ENCODE data around the gene POFUT2. TPM values are rescaled to one million over a fixed set of nuclear protein-coding genes. Genes with fewer than 3 reads are reported as not detected.

POFUT2 gene
- polyA plus RNA-seq, 1 donor from 2014 or later: 25.4 TPM

DNA sequence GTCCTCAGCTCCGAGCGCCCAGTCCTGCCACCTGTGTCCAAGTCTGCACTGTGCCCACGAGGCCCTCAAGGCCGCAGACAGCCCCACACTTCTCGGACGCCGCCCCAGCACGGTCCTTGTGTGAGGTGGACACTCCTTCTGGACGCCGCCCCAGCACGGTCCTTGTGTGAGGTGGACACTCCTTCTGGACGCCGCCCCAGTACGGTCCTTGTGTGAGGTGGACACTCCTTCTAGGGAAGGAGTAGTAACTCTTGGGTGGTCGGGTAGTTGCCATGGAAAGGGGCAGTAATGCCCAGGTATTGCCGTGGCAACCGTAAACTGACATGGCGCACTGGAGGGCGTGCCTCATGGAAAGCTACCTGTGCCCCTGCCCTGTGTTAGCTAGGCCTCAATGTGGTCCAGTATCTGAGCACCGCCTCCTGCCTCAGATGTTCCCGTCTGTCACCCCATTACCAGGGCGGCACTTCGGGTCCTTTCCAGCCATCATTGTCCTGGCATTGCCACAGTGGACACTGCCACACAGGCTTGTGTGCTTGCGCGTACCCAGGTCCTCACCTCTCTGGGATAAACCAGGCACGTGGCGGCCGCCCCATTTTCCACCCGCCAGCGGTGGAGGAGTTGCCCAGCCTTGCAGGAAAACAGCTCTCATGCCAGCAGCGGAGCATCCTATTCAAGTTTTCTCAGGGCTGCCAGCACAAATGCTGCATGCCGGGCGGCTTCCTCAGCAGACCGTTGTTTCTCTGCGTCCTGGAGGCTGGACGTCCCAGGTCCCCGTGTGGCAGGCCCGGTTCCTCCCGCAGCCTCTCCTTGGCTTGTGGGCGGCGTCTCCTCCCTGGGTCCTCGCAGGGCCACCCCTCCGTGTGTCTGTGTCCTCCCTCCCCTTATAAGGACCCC is 40.8 kb upstream of the POFUT2 start:
- Histone ChIP-seq H3K9me3 (ENCODE audit: low read length) (no peaks in the 10 kb centered on the region), H3K4me2 (ENCODE audit: low read length) (no peak overlapping the region), H3K4me3 (ENCODE audit: low read length) (no peak overlapping the region), H3K36me3 (ENCODE audit: insufficient read depth, low read length) (no peaks in the 10 kb centered on the region), H3F3A (ENCODE audit: insufficient read depth, low read length, poor library complexity, severe bottlenecking) (no peaks in the 10 kb centered on the region), H3K9me2 (ENCODE audit: insufficient read depth, low read length) (no peaks in the 10 kb centered on the region), H3K27ac (ENCODE audit: low read length) (no peak overlapping the region), H3K9ac (ENCODE audit: low read length) (no peak overlapping the region), H4K20me1 (ENCODE audit: insufficient read depth) (no peaks in the 10 kb centered on the region), H2AFZ (ENCODE audit: low read depth, low read length) (no peak overlapping the region), H3K79me2 (replicated peaks; ENCODE audit: insufficient read depth, low read length) (no peaks in the 10 kb centered on the region), H3K27me3 (ENCODE audit: insufficient read depth, low read depth, low read length) (no peaks in the 10 kb centered on the region)
- no peak for TF ChIP-seq MXI1 (conservative IDR thresholded peaks at IDR 0.05; ENCODE audit: poor library complexity, severe bottlenecking)
- TF ChIP-seq EP300 (conservative IDR thresholded peaks at IDR 0.05; ENCODE audit: poor library complexity, severe bottlenecking): no peak
- no peak for TF ChIP-seq SMC3 (conservative IDR thresholded peaks at IDR 0.05; ENCODE audit: poor library complexity)
- TF ChIP-seq, protein P1, sequence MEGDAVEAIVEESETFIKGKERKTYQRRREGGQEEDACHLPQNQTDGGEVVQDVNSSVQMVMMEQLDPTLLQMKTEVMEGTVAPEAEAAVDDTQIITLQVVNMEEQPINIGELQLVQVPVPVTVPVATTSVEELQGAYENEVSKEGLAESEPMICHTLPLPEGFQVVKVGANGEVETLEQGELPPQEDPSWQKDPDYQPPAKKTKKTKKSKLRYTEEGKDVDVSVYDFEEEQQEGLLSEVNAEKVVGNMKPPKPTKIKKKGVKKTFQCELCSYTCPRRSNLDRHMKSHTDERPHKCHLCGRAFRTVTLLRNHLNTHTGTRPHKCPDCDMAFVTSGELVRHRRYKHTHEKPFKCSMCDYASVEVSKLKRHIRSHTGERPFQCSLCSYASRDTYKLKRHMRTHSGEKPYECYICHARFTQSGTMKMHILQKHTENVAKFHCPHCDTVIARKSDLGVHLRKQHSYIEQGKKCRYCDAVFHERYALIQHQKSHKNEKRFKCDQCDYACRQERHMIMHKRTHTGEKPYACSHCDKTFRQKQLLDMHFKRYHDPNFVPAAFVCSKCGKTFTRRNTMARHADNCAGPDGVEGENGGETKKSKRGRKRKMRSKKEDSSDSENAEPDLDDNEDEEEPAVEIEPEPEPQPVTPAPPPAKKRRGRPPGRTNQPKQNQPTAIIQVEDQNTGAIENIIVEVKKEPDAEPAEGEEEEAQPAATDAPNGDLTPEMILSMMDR (IDR thresholded peaks at IDR 0.05; ENCODE audit: poor library complexity, severe bottlenecking): no peak
- TF ChIP-seq EZH2 (IDR thresholded peaks at IDR 0.05; ENCODE audit: borderline replicate concordance, insufficient read depth, low read length, poor library complexity, severe bottlenecking): no peak
- no peak for TF ChIP-seq REST (IDR thresholded peaks at IDR 0.05; ENCODE audit: borderline replicate concordance)

DNA sequence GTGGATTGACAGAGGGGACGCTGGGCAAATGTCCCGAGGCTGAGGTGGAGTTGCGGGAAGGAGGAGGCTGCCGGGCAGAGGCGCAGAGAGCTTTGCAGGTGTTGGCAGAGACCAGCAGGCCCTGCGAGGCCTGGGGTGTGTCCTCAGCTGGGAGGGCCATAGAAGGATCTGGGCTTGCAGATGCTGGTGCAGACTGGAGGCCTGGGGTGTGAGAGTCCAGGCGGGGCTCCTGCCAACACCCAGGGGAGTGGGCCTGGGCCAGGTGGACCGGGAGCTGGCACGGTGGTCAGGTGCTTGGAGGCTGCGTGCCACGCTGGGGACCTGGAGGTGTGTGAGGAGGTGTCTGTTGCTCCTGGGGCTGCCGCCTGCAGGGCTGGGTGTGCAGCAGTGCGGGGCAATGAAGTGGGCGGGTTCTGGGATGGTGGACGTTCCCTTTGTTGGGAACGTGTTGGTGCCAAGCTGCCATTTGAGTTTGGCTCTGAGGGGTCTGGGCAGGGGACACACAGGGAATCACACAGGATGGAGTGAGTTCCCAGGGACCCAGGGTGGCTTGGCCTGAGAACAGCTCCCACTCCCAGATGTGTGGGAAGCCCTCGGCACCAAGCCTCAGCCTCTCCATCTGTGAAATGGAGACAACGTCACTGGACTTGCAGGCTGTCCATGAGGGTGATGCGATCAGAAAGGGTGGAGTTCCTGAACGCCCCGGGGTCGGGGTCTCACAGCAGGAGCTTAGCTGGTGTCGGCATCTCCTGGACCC is 39.9 kb upstream of the POFUT2 start:
- H3K79me2 ChIP-seq (replicated peaks; ENCODE audit: insufficient read depth, low read length): no peaks in the 10 kb centered on the region
- H3K9me2 ChIP-seq (ENCODE audit: insufficient read depth, low read length): no peaks in the 10 kb centered on the region
- H3K4me3 ChIP-seq (ENCODE audit: low read length): no peak overlapping the region
- H3K9me3 ChIP-seq (ENCODE audit: low read length): no peaks in the 10 kb centered on the region
- no peak overlapping the region for H3K9ac ChIP-seq (ENCODE audit: low read length)
- no peaks in the 10 kb centered on the region for H3K36me3 ChIP-seq (ENCODE audit: insufficient read depth, low read length)
- no peak overlapping the region for H2AFZ ChIP-seq (ENCODE audit: low read depth, low read length)
- no peaks in the 10 kb centered on the region for H3F3A ChIP-seq (ENCODE audit: insufficient read depth, low read length, poor library complexity, severe bottlenecking)
- no peak for TF ChIP-seq EP300 (conservative IDR thresholded peaks at IDR 0.05; ENCODE audit: poor library complexity, severe bottlenecking)
- no peak for TF ChIP-seq RAD21 (conservative IDR thresholded peaks at IDR 0.05)
- TF ChIP-seq SMC3 (conservative IDR thresholded peaks at IDR 0.05; ENCODE audit: poor library complexity): no peak
- TF ChIP-seq, protein P1 (IDR thresholded peaks at IDR 0.05; ENCODE audit: poor library complexity, severe bottlenecking): no peak
- no peak for TF ChIP-seq TAF1 (IDR thresholded peaks at IDR 0.05; ENCODE audit: low read depth)
- no peak for TF ChIP-seq EZH2 (IDR thresholded peaks at IDR 0.05; ENCODE audit: borderline replicate concordance, insufficient read depth, low read length, poor library complexity, severe bottlenecking)
- TF ChIP-seq POLR2AphosphoS5 (IDR thresholded peaks at IDR 0.05): no peak
- no peak for TF ChIP-seq MXI1 (conservative IDR thresholded peaks at IDR 0.05; ENCODE audit: poor library complexity, severe bottlenecking)
- TF ChIP-seq REST (IDR thresholded peaks at IDR 0.05; ENCODE audit: borderline replicate concordance): no peak
- no peak overlapping the region for H3K27ac ChIP-seq (ENCODE audit: low read length)
- H3K27me3 ChIP-seq (ENCODE audit: insufficient read depth, low read depth, low read length): no peaks in the 10 kb centered on the region
- H4K20me1 ChIP-seq (ENCODE audit: insufficient read depth): no peaks in the 10 kb centered on the region
- H3K4me2 ChIP-seq (ENCODE audit: low read length): no peak overlapping the region
